HepG2 (cell line): Measurements from ENCODE around the gene GRB2. TPM values are rescaled to one million over a fixed set of nuclear protein-coding genes. Genes with fewer than 3 reads are reported as not detected.

ENCODE experiments used
- ATF7-NPFF ChIP-seq: sonication (generic); formaldehyde crosslinking; IDR thresholded peaks from 2 replicates; pipeline ENCODE4 v1.8.1; 2023; ENCODE audit warnings: mild to moderate bottlenecking, low read depth, missing genetic modification reagents, moderate library complexity
- BORCS8-MEF2B ChIP-seq: sonication (generic); formaldehyde crosslinking; IDR thresholded peaks from 2 replicates; pipeline ENCODE4 v1.8.0; 2022; ENCODE audit warnings: mild to moderate bottlenecking, missing genetic modification reagents
- CC2D1A ChIP-seq: sonication (generic); formaldehyde crosslinking; IDR thresholded peaks from 2 replicates; pipeline ENCODE4 v1.8.1; 2023; ENCODE audit warnings: mild to moderate bottlenecking, missing genetic modification reagents
- HCFC1 ChIP-seq: fragments of 150-350 bp; IDR thresholded peaks from 2 replicates; pipeline ENCODE4 v1.6.1; 2014; ENCODE audit warnings: low read depth, low read length
- NR2C2 ChIP-seq: sonication (generic); formaldehyde crosslinking; IDR thresholded peaks from 2 replicates; pipeline ENCODE4 v1.4.0; 2020; ENCODE audit warnings: missing genetic modification reagents, mild to moderate bottlenecking, moderate library complexity, borderline replicate concordance
- RAD21 ChIP-seq: fragments of 450-650 bp; formaldehyde crosslinking; IDR thresholded peaks from 2 replicates; pipeline ENCODE4 v1.5.0; 2020; ENCODE audit warnings: mild to moderate bottlenecking
- SMAD9 ChIP-seq: sonication (generic); formaldehyde crosslinking; IDR thresholded peaks from 2 replicates; pipeline ENCODE4 v1.5.1; 2020; ENCODE audit warnings: mild to moderate bottlenecking, missing genetic modification reagents
- SOX6 ChIP-seq, 2 experiments: fragments of 450-650 bp in 1 of 2; sonication (generic) in 1 of 2; formaldehyde crosslinking in 1 of 2; IDR thresholded peaks; 2 replicates each; pipeline versions ENCODE4 v1.4.0 to v1.6.1; 2017 to 2020; ENCODE audit warnings: antibody characterized with exemption in 1 of 2, mild to moderate bottlenecking in 1 of 2, missing genetic modification reagents in 1 of 2
- ZNF234 ChIP-seq: sonication (generic); formaldehyde crosslinking; conservative IDR thresholded peaks from 2 replicates; pipeline ENCODE4 v1.5.1; 2020; ENCODE audit warnings: mild to moderate bottlenecking, missing genetic modification reagents
- ZNF567 ChIP-seq: sonication (generic); formaldehyde crosslinking; IDR thresholded peaks from 2 replicates; pipeline ENCODE4 v1.8.1; 2023; ENCODE audit warnings: mild to moderate bottlenecking, missing genetic modification reagents, borderline replicate concordance
- ZNF709 ChIP-seq: sonication (generic); formaldehyde crosslinking; IDR thresholded peaks from 2 replicates; pipeline ENCODE4 v1.5.0; 2020; ENCODE audit warnings: mild to moderate bottlenecking, missing genetic modification reagents
- ZSCAN20 ChIP-seq: sonication (generic); formaldehyde crosslinking; IDR thresholded peaks from 2 replicates; pipeline ENCODE4 v1.4.0; 2020; ENCODE audit warnings: missing genetic modification reagents, mild to moderate bottlenecking, borderline replicate concordance
- polyA plus RNA-seq, 8 experiments: library from polyadenylated mRNA; depleted of rRNA in 3 of 8; stranded (reverse) in 7 of 8; unstranded in 1 of 8; fragments of >200 nt; fragmentation: Illumina TruSeq in 4 of 8; extraction: Trizol in 4 of 8; gene quantifications; 2 replicates each; pipeline versions ENCODE4 v1.2.1 to v1.2.3, GENCODE V29; 2011 to 2016; ENCODE audit warnings: low read depth in 4 of 8, missing spikeins in 1 of 8, mixed read lengths in 1 of 8; ENCODE audit not compliant: insufficient read depth in 1 of 8
- total RNA-seq, 5 experiments: library from RNA; depleted of rRNA; stranded (reverse); fragments of >200 nt; fragmentation: Illumina TruSeq; extraction: Trizol; gene quantifications; 2 replicates each; pipeline ENCODE4 v1.2.3, GENCODE V29; 2016; ENCODE audit warnings: low read depth in 1 of 5
- TF ChIP-seq, protein P1 (sequence below): IDR thresholded peaks from 2 replicates; pipeline ENCODE4 v1.6.1; 2016; ENCODE audit warnings: missing genetic modification reagents, missing compliant biosample characterization
- TF ChIP-seq, protein P2 (sequence below): sonication (generic); formaldehyde crosslinking; IDR thresholded peaks from 2 replicates; pipeline ENCODE4 v1.8.1; 2023; ENCODE audit warnings: mild to moderate bottlenecking, missing genetic modification reagents
- TF ChIP-seq, protein P3 (sequence below): sonication (generic); formaldehyde crosslinking; IDR thresholded peaks from 2 replicates; pipeline ENCODE4 v1.9.0; 2022; ENCODE audit warnings: missing genetic modification reagents, mild to moderate bottlenecking, borderline replicate concordance
- TF ChIP-seq, protein P4 (sequence below): sonication (generic); formaldehyde crosslinking; conservative IDR thresholded peaks from 2 replicates; pipeline ENCODE4 v1.4.0; 2020; ENCODE audit warnings: missing genetic modification reagents
- TF ChIP-seq, protein P5 (sequence below): sonication (generic); formaldehyde crosslinking; IDR thresholded peaks from 2 replicates; pipeline ENCODE4 v1.4.0; 2020; ENCODE audit warnings: missing genetic modification reagents
- TF ChIP-seq, protein P6 (sequence below): IDR thresholded peaks from 2 replicates; pipeline ENCODE4 v1.6.1; 2016; ENCODE audit warnings: low read depth, control low read depth

The GRB2 gene
- total and polyA plus RNA-seq, 2 of the 13 experiments (the other 11 are each of a cell fraction or from before 2014, with no cell fraction given), result 84.6 to 92.3 TPM

DNA sequence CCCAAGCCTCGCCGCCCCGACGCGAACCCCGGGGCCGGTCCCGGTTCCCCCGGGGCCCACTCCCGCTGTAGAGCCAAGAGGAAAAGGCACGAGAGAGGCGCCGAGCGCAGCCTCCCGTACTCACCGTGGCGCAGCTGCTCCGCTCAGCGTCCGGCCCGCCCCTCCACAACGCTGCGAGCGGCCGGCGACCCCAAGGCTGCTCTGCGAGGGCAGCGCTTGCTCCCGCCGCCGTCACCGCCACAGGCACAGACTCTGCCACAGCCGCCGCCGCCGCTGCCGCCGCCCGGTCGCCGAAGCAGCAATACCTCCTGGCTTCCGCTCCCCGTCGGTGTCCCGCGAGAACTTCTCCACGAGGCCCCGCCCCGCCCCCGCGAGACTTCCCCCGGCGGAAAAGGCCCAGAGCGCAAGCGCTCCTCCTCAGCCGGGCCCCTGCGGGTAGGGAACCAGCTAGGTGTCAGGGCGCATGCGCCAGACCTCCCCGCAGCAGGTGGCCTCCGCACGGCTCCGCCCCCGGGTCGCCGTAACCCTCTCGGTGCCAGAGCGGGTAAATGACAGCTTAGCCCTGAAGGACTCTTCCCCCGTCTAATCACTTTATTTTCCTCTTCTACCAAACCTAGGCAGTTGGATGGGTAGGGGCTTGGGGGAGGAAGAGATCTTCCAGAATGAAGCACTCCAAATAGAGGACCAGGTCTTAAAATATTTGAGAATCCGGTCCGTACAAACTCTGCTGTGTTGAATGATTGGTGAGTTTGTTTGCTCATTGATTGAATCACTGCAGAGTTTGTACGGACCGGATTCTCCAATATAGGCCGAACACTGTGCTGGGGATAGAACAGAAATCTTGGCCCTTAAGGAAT lies at the start of gene GRB2 (continued):
- TF ChIP-seq, protein P1, sequence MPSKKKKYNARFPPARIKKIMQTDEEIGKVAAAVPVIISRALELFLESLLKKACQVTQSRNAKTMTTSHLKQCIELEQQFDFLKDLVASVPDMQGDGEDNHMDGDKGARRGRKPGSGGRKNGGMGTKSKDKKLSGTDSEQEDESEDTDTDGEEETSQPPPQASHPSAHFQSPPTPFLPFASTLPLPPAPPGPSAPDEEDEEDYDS (CRISPR knock-in tag), result peak; percentile 74
- 0 out of 2 replicates have a peak, but pooled peaks have one; percentile 19 for TF ChIP-seq HCFC1
- TF ChIP-seq, protein P2, sequence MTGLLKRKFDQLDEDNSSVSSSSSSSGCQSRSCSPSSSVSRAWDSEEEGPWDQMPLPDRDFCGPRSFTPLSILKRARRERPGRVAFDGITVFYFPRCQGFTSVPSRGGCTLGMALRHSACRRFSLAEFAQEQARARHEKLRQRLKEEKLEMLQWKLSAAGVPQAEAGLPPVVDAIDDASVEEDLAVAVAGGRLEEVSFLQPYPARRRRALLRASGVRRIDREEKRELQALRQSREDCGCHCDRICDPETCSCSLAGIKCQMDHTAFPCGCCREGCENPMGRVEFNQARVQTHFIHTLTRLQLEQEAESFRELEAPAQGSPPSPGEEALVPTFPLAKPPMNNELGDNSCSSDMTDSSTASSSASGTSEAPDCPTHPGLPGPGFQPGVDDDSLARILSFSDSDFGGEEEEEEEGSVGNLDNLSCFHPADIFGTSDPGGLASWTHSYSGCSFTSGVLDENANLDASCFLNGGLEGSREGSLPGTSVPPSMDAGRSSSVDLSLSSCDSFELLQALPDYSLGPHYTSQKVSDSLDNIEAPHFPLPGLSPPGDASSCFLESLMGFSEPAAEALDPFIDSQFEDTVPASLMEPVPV, result no peak
- no peak for TF ChIP-seq BORCS8-MEF2B
- TF ChIP-seq SMAD9 (CRISPR knock-in tag), result no peak
- TF ChIP-seq, protein P3, sequence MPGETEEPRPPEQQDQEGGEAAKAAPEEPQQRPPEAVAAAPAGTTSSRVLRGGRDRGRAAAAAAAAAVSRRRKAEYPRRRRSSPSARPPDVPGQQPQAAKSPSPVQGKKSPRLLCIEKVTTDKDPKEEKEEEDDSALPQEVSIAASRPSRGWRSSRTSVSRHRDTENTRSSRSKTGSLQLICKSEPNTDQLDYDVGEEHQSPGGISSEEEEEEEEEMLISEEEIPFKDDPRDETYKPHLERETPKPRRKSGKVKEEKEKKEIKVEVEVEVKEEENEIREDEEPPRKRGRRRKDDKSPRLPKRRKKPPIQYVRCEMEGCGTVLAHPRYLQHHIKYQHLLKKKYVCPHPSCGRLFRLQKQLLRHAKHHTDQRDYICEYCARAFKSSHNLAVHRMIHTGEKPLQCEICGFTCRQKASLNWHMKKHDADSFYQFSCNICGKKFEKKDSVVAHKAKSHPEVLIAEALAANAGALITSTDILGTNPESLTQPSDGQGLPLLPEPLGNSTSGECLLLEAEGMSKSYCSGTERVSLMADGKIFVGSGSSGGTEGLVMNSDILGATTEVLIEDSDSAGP, result peak; percentile 94
- peak; percentile 52; the same call in 1 of the 2 replicates for TF ChIP-seq ATF7-NPFF (CRISPR knock-in tag)
- TF ChIP-seq ZSCAN20 (CRISPR knock-in tag), result peak; percentile 20; the same call in 1 of the 2 replicates
- peak; percentile 68; the same call in 1 of the 2 replicates for TF ChIP-seq ZNF709 (CRISPR knock-in tag)
- TF ChIP-seq, protein P4, sequence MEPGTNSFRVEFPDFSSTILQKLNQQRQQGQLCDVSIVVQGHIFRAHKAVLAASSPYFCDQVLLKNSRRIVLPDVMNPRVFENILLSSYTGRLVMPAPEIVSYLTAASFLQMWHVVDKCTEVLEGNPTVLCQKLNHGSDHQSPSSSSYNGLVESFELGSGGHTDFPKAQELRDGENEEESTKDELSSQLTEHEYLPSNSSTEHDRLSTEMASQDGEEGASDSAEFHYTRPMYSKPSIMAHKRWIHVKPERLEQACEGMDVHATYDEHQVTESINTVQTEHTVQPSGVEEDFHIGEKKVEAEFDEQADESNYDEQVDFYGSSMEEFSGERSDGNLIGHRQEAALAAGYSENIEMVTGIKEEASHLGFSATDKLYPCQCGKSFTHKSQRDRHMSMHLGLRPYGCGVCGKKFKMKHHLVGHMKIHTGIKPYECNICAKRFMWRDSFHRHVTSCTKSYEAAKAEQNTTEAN (CRISPR knock-in tag), result peak; percentile 48; the same call in 1 of the 2 replicates
- TF ChIP-seq, protein P5, sequence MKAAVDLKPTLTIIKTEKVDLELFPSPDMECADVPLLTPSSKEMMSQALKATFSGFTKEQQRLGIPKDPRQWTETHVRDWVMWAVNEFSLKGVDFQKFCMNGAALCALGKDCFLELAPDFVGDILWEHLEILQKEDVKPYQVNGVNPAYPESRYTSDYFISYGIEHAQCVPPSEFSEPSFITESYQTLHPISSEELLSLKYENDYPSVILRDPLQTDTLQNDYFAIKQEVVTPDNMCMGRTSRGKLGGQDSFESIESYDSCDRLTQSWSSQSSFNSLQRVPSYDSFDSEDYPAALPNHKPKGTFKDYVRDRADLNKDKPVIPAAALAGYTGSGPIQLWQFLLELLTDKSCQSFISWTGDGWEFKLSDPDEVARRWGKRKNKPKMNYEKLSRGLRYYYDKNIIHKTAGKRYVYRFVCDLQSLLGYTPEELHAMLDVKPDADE, result peak; percentile 93; the same call in 1 of the 2 replicates
- TF ChIP-seq SOX6 (IDR thresholded peaks at IDR 0.05), result no peak
- peak; percentile 67; the same call in 1 of the 2 replicates for TF ChIP-seq SOX6 (CRISPR knock-in tag; IDR thresholded peaks at IDR 0.05)
- peak; percentile 56 for TF ChIP-seq NR2C2 (CRISPR knock-in tag)
- no peak for TF ChIP-seq ZNF234 (CRISPR knock-in tag)
- TF ChIP-seq, protein P6, sequence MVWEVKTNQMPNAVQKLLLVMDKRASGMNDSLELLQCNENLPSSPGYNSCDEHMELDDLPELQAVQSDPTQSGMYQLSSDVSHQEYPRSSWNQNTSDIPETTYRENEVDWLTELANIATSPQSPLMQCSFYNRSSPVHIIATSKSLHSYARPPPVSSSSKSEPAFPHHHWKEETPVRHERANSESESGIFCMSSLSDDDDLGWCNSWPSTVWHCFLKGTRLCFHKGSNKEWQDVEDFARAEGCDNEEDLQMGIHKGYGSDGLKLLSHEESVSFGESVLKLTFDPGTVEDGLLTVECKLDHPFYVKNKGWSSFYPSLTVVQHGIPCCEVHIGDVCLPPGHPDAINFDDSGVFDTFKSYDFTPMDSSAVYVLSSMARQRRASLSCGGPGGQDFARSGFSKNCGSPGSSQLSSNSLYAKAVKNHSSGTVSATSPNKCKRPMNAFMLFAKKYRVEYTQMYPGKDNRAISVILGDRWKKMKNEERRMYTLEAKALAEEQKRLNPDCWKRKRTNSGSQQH (CRISPR knock-in tag), result peak; percentile 87
- 0 out of 2 replicates have a peak, but pooled peaks have one; percentile 21 for TF ChIP-seq CC2D1A
- peak; percentile 44; the same call in 1 of the 2 replicates for TF ChIP-seq RAD21 (CRISPR knock-in tag)
- TF ChIP-seq ZNF567 (CRISPR knock-in tag), result no peak
